Measurements from ENCODE around the gene TMEM50B.

GRCh38 chr21:33478182-33478581 is 1.6 kb downstream of the TMEM50B start:
- TF ChIP-seq, protein P1, sequence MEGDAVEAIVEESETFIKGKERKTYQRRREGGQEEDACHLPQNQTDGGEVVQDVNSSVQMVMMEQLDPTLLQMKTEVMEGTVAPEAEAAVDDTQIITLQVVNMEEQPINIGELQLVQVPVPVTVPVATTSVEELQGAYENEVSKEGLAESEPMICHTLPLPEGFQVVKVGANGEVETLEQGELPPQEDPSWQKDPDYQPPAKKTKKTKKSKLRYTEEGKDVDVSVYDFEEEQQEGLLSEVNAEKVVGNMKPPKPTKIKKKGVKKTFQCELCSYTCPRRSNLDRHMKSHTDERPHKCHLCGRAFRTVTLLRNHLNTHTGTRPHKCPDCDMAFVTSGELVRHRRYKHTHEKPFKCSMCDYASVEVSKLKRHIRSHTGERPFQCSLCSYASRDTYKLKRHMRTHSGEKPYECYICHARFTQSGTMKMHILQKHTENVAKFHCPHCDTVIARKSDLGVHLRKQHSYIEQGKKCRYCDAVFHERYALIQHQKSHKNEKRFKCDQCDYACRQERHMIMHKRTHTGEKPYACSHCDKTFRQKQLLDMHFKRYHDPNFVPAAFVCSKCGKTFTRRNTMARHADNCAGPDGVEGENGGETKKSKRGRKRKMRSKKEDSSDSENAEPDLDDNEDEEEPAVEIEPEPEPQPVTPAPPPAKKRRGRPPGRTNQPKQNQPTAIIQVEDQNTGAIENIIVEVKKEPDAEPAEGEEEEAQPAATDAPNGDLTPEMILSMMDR (IDR thresholded peaks at IDR 0.05; ENCODE audit: low read length), result no peak
- no peak for TF ChIP-seq EZH2 (IDR thresholded peaks at IDR 0.05; ENCODE audit: borderline replicate concordance, low read length)

All from OCI-LY1 (cell line).